H1 (cell line): ENCODE data around the gene HDAC7. TPM values are rescaled to one million over a fixed set of nuclear protein-coding genes. Genes with fewer than 3 reads are reported as not detected.
A peak's percentile ranks its signal among the peaks of the same experiment; 100 is the strongest.

Experiments used
- CTCF ChIA-PET: fragments of 300-600 bp; sonication (Branson Sonifier 250); formaldehyde crosslinking; loops from one replicate; lab custom pipeline; 2021; ENCODE audit not compliant: partially characterized antibody; lab: Charles Lee
- POLR2A ChIA-PET: fragments of 300-600 bp; sonication (Branson Sonifier 250); formaldehyde crosslinking; loops from one replicate; lab custom pipeline; 2021; ENCODE audit warnings: inconsistent platforms; ENCODE audit not compliant: partially characterized antibody; lab: Charles Lee
- DNase-seq, 2 experiments: peaks; one replicate each; pipeline versions ENCODE4 v3.0.0 to v3.0.0-alpha.2; 2010 to 2022; ENCODE audit warnings: low spot score in 2 of 2, low read depth in 1 of 2, mixed read lengths in 1 of 2
- FAIRE-seq: peaks from 2 replicates; lab custom pipeline; 2011; peaks lifted over from hg19 to GRCh38; lab: Jason Lieb, UNC
- H2AFZ ChIP-seq: 2 replicates; pipeline ENCODE4 v1.8.1; 2012; ENCODE audit warnings: low read length, inconsistent platforms
- H2AK5ac ChIP-seq: 2 replicates; pipeline ENCODE4 v1.6.1; 2013; ENCODE audit warnings: low read depth, low read length
- H2BK120ac ChIP-seq: replicated peaks from 2 replicates; pipeline ENCODE3; 2013; ENCODE audit warnings: low read depth, low read length, inconsistent platforms
- H2BK12ac ChIP-seq: 2 replicates; pipeline ENCODE4 v1.6.1; 2013; ENCODE audit warnings: low read depth, low read length
- H2BK15ac ChIP-seq: 2 replicates; pipeline ENCODE4 v1.6.1; 2013; ENCODE audit warnings: low read length
- H2BK20ac ChIP-seq: 2 replicates; pipeline ENCODE4 v1.6.1; 2013; ENCODE audit warnings: low read length
- H2BK5ac ChIP-seq: 2 replicates; pipeline ENCODE4 v1.6.1; 2013; ENCODE audit warnings: low read depth, low read length
- H3K14ac ChIP-seq: 2 replicates; pipeline ENCODE4 v1.6.1; 2013; ENCODE audit warnings: inconsistent platforms; ENCODE audit not compliant: insufficient read length
- H3K18ac ChIP-seq: 2 replicates; pipeline ENCODE4 v1.6.1; 2013; ENCODE audit warnings: low read length; ENCODE audit errors: extremely low read depth
- H3K23ac ChIP-seq: 2 replicates; pipeline ENCODE4 v1.6.1; 2013; ENCODE audit warnings: inconsistent platforms; ENCODE audit not compliant: insufficient read length
- H3K23me2 ChIP-seq: 2 replicates; pipeline ENCODE4 v1.6.1; 2013; ENCODE audit warnings: low read depth, low read length
- H3K27ac ChIP-seq: 2 replicates; pipeline ENCODE4 v1.6.1; 2011; ENCODE audit warnings: low read depth, low read length, inconsistent platforms
- H3K27me3 ChIP-seq, 4 experiments: replicated peaks in 1 of 4; 1 replicate in 1 of 4; 2 replicates in 3 of 4; pipeline versions ENCODE4 v1.6.1 to v1.8.1; 2011 to 2013; ENCODE audit warnings: low read length in 3 of 4, mild to moderate bottlenecking in 3 of 4, inconsistent platforms in 2 of 4, mixed read lengths in 2 of 4, moderate library complexity in 1 of 4; ENCODE audit not compliant: control insufficient read depth in 3 of 4, insufficient read depth in 3 of 4; ENCODE audit errors: extremely low read depth in 1 of 4
- H3K36me3 ChIP-seq, 4 experiments: 2 replicates each; pipeline versions ENCODE4 v1.6.1 to v1.8.1; 2011 to 2013; ENCODE audit warnings: mild to moderate bottlenecking in 4 of 4, low read length in 3 of 4, moderate library complexity in 2 of 4, control low read depth in 1 of 4, inconsistent platforms in 1 of 4; ENCODE audit not compliant: insufficient read depth in 4 of 4, control insufficient read depth in 2 of 4
- H3K4ac ChIP-seq: replicated peaks from 2 replicates; pipeline ENCODE3; 2013; ENCODE audit warnings: low read length, low read depth, mixed read lengths, inconsistent platforms; ENCODE audit not compliant: insufficient read length
- H3K4me1 ChIP-seq, 4 experiments: replicated peaks in 1 of 4; 1 replicate in 1 of 4; 2 replicates in 3 of 4; pipeline versions ENCODE4 v1.6.1 to v1.8.1; 2011 to 2013; ENCODE audit warnings: low read length in 3 of 4, inconsistent platforms in 2 of 4, mixed read lengths in 1 of 4; ENCODE audit not compliant: insufficient read depth in 4 of 4, control insufficient read depth in 3 of 4
- H3K4me2 ChIP-seq, 2 experiments: 2 replicates each; pipeline versions ENCODE4 v1.6.1 to v1.8.1; 2011 to 2013; ENCODE audit warnings: low read depth in 2 of 2, low read length in 2 of 2, control low read depth in 1 of 2, inconsistent platforms in 1 of 2, mild to moderate bottlenecking in 1 of 2; ENCODE audit not compliant: insufficient read depth in 1 of 2
- H3K4me3 ChIP-seq, 4 experiments: fragments of 200-600, 300-600 bp in 1 of 4; sonication (generic), shearing (Covaris generic), sonication (Bioruptor Twin) in 1 of 4; 2 replicates each; pipeline versions ENCODE4 v1.5.1 to v1.8.1; 2011 to 2016; ENCODE audit warnings: low read length in 4 of 4, low read depth in 3 of 4, control low read depth in 2 of 4, inconsistent platforms in 2 of 4, mild to moderate bottlenecking in 2 of 4, mixed read lengths in 1 of 4, moderate library complexity in 1 of 4; ENCODE audit not compliant: insufficient read depth in 2 of 4; ENCODE audit errors: extremely low read depth in 1 of 4
- H3K56ac ChIP-seq: replicated peaks from 2 replicates; pipeline ENCODE3; 2013; ENCODE audit warnings: low read depth, mild to moderate bottlenecking, mixed read lengths, low read length, inconsistent platforms; ENCODE audit not compliant: insufficient read length
- H3K79me1 ChIP-seq: 2 replicates; pipeline ENCODE4 v1.6.1; 2013; ENCODE audit warnings: low read depth, low read length, control low read depth
- H3K79me2 ChIP-seq, 2 experiments: 2 replicates each; pipeline versions ENCODE4 v1.6.1 to v1.8.1; 2012 to 2013; ENCODE audit warnings: low read length in 2 of 2, mild to moderate bottlenecking in 2 of 2, inconsistent platforms in 1 of 2; ENCODE audit not compliant: insufficient read depth in 2 of 2, control insufficient read depth in 1 of 2
- H3K9ac ChIP-seq, 4 experiments: replicated peaks in 1 of 4; 1 replicate in 1 of 4; 2 replicates in 3 of 4; pipeline versions ENCODE4 v1.6.1 to v1.8.1; 2011 to 2013; ENCODE audit warnings: low read depth in 3 of 4, low read length in 3 of 4, control low read depth in 2 of 4, mild to moderate bottlenecking in 2 of 4, moderate library complexity in 2 of 4, inconsistent platforms in 1 of 4; ENCODE audit errors: extremely low read depth in 1 of 4
- H3K9me3 ChIP-seq, 2 experiments: 2 replicates each; pipeline versions ENCODE4 v1.6.1 to v1.8.1; 2012 to 2013; ENCODE audit warnings: mild to moderate bottlenecking in 2 of 2, moderate library complexity in 2 of 2, control low read depth in 1 of 2, inconsistent platforms in 1 of 2, low read depth in 1 of 2, low read length in 1 of 2, mixed read lengths in 1 of 2; ENCODE audit not compliant: insufficient read depth in 2 of 2
- H4K20me1 ChIP-seq, 2 experiments: replicated peaks in 1 of 2; 2 replicates each; pipeline versions ENCODE3 to v1.8.1; 2011 to 2013; ENCODE audit warnings: inconsistent platforms in 2 of 2, low read length in 2 of 2, mild to moderate bottlenecking in 1 of 2; ENCODE audit not compliant: insufficient read depth in 2 of 2, control insufficient read depth in 1 of 2
- H4K5ac ChIP-seq: 2 replicates; pipeline ENCODE4 v1.6.1; 2013; ENCODE audit warnings: low read length, low read depth, mixed read lengths, inconsistent platforms; ENCODE audit not compliant: insufficient read length
- H4K8ac ChIP-seq: 2 replicates; pipeline ENCODE4 v1.8.0; 2013; ENCODE audit warnings: mild to moderate bottlenecking, moderate library complexity, low read length, inconsistent platforms; ENCODE audit not compliant: insufficient read depth; ENCODE audit errors: extremely low read depth
- H4K91ac ChIP-seq: replicated peaks from 2 replicates; pipeline ENCODE3; 2013; ENCODE audit warnings: low read length, mixed read lengths, inconsistent platforms; ENCODE audit not compliant: insufficient read length
- CHD1 ChIP-seq: IDR thresholded peaks from 2 replicates; pipeline ENCODE4 v1.6.1; 2012; ENCODE audit warnings: low read depth, low read length, improper control_type of control experiment
- CREB1 ChIP-seq: IDR thresholded peaks from 2 replicates; pipeline ENCODE4 v1.6.1; 2012; ENCODE audit warnings: inconsistent platforms
- HDAC2 ChIP-seq, 2 experiments: fragments of 300-600 bp in 1 of 2; sonication (generic) in 1 of 2; IDR thresholded peaks; 2 replicates each; pipeline ENCODE4 v1.6.1; 2011 to 2012; ENCODE audit warnings: low read depth in 2 of 2, low read length in 2 of 2, mild to moderate bottlenecking in 2 of 2, moderate library complexity in 2 of 2, borderline replicate concordance in 1 of 2, inconsistent platforms in 1 of 2
- JUND ChIP-seq: IDR thresholded peaks from 2 replicates; pipeline ENCODE4 v1.6.1; 2011; ENCODE audit warnings: mild to moderate bottlenecking, improper control_type of control experiment, low read length
- KDM5A ChIP-seq: fragments of 200-600 bp; IDR thresholded peaks from 2 replicates; pipeline ENCODE4 v1.7.1; 2012; ENCODE audit warnings: mild to moderate bottlenecking, low read length, inconsistent platforms, mixed read lengths
- NANOG ChIP-seq: IDR thresholded peaks from 2 replicates; pipeline ENCODE4 v1.6.1; 2011; ENCODE audit warnings: low read length, low read depth, mild to moderate bottlenecking, inconsistent platforms; ENCODE audit not compliant: insufficient read depth, poor library complexity, severe bottlenecking
- WGBS, 2 experiments: shearing (Covaris generic) in 1 of 2; methylation state at CpG; one replicate each; pipeline versions ENCODE4 v1.1.6 to v1.1.7; 2013 to 2015; ENCODE audit warnings: low lambda C conversion rate in 2 of 2, mixed read lengths in 2 of 2, inconsistent platforms in 1 of 2, low coverage in 1 of 2, missing lambda C conversion rate in 1 of 2; ENCODE audit not compliant: insufficient replicate concordance in 2 of 2, insufficient coverage in 1 of 2, insufficient read length in 1 of 2; ENCODE audit errors: extremely low coverage in 1 of 2, missing lambda C conversion rate in 1 of 2; 5-methylcytosine and 5-hydroxymethylcytosine counted together
- polyA plus RNA-seq, 7 experiments: library from polyadenylated mRNA; depleted of rRNA in 3 of 7; stranded (reverse) in 5 of 7; unstranded in 2 of 7; fragments of >200 nt in 5 of 7; fragments of 200-250 nt in 2 of 7; gene quantifications; 1 replicate in 5 of 7; 2 replicates in 1 of 7; 4 replicates in 1 of 7; pipeline versions ENCODE4 v1.2.1 to v1.2.3, GENCODE V29; 2011 to 2013; ENCODE audit warnings: missing spikeins in 2 of 7, mixed read lengths in 2 of 7
- total RNA-seq: library from RNA; stranded (reverse); fragmentation: NEBNext Ultra II Directional; extraction: Animal tissue kit (Norgen Biotek cat#: 25700); gene quantifications from 2 replicates; pipeline ENCODE4 v1.2.1, GENCODE V29; 2021
- TF ChIP-seq, protein P1 (sequence below): IDR thresholded peaks from 2 replicates; pipeline ENCODE4 v1.6.1; 2011; ENCODE audit warnings: low read depth, mild to moderate bottlenecking, low read length; ENCODE audit not compliant: insufficient read depth

HDAC7 gene
- total and polyA plus RNA-seq, 2 of the 8 experiments (the other 6 are each of a cell fraction or from before 2014, with no cell fraction given), result 25.5 to 84.9 TPM

DNA sequence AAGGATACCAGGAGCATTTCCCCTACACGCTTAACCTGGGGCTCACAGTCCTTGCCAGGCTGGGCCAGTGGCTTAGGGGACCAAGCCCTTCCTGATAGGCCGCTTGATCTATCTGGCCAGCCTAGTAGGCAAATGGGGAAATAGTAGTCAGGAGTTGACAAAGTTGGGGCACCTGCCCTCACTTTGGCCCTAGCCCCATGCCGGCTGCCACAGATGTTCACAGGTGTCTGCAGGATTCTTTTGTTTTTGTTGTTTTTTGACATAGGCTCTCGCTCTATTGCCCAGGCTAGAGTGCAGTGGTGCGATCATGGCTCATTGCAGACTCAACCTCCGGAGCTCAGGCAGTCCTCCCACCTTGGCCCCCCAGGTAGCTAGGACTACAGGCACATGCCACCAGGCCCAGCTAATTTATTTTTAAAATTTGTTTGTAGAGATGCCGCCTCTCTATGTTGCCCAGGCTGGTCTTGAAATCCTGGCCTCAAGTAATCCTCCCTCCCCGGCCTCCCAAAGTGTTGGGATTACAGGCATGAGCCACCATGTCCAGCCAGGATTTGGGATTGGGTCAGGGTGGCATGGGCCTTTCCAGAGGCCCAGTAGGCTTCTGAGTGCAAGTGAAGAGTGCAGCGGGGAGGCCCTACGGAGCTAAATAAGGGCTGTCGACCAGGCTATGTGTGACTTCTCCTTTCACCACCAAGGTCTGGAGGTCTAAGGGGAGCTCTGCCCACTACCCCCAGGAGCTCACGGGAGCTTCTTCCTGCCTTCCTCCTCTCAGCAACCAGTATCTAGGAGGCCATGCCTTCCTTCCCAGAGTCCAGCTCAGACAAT lies 15.5 kb upstream of the HDAC7 start:
- Histone ChIP-seq H2BK20ac (no peak overlapping the region), H2AK5ac (no peak overlapping the region), H3K23me2 (no peaks in the 10 kb centered on the region; the same call in 1 of the 2 replicates), H3K4me1 (peaks cover 0 to 6% (median under 1%) of the 10 kb centered on the region in 4 experiments; a peak in 3 of 7 replicates), H4K5ac (no peak overlapping the region), H4K8ac (no peak overlapping the region), H3K4me3 (no peak overlapping the region), H3K4me2 (peak overlapping the region in 1 of 2 experiments; percentile 7; a peak in 1 of 4 replicates), H4K20me1 (no peaks in the 10 kb centered on the region), H4K91ac (no peak overlapping the region), H3K79me2 (no peaks in the 10 kb centered on the region), H3K56ac (no peak overlapping the region), H2BK12ac (peak overlapping the region; percentile 60; the same call in 1 of the 2 replicates), H3K79me1 (no peaks in the 10 kb centered on the region), H2AFZ (no peak overlapping the region), H3K27me3 (no peaks in the 10 kb centered on the region), H3K27ac (no peak overlapping the region), H3K4ac (no peak overlapping the region), H3K36me3 (no peaks in the 10 kb centered on the region), H2BK15ac (no peak overlapping the region), H3K9me3 (no peaks in the 10 kb centered on the region), H3K23ac (no peak overlapping the region), H2BK5ac (no peak overlapping the region), H3K14ac (no peak overlapping the region), H3K18ac (no peak overlapping the region; the same call in 1 of the 2 replicates), H2BK120ac (no peak overlapping the region), H3K9ac (no peak overlapping the region)
- FAIRE-seq (no peak), DNase-seq (no peak)
- TF ChIP-seq CHD1, result no peak
- no peak for TF ChIP-seq CREB1
- TF ChIP-seq, protein P1, sequence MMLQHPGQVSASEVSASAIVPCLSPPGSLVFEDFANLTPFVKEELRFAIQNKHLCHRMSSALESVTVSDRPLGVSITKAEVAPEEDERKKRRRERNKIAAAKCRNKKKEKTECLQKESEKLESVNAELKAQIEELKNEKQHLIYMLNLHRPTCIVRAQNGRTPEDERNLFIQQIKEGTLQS, result no peak
- no peak for TF ChIP-seq NANOG
- no peak for TF ChIP-seq JUND
- TF ChIP-seq KDM5A, result no peak
- no peak for TF ChIP-seq HDAC2 (IDR thresholded peaks at IDR 0.05; ENCODE audit: borderline replicate concordance in 1 of 2, low read depth in 2 of 2, low read length in 2 of 2)
- CTCF ChIA-PET, result interaction anchor here (1.0 to 30.5 kb wide), 16 partner anchors 6 to 123 kb away, joined by 3 to 2001 read pairs (median 6); partner anchors contain the start of genes HDAC7 and SLC48A1
- 87% methylated on average over 12 of the region's 12 CpGs; no CpG with 5 or more reads in 1 of the 2 experiments for WGBS, 2 experiments
- POLR2A ChIA-PET, result interaction anchor here (1.9 to 28.4 kb wide), 3 partner anchors 7 to 27 kb away, joined by 10 to 480 read pairs (median 16); partner anchors contain the start of gene HDAC7
